Measurements from ENCODE around the gene RNF214.

The RNF214 gene

GRCh38 chr11:117199916-117200812, 32.3 kb upstream of the RNF214 start:
- Histone ChIP-seq H3K27ac (ENCODE audit: low read depth, low read length) (no peak overlapping the region), H3K9me2 (replicated peaks; ENCODE audit: control insufficient read depth, low read length) (no peaks in the 10 kb centered on the region), H3K4me2 (ENCODE audit: low read length) (no peak overlapping the region), H4K20me1 (ENCODE audit: control insufficient read depth, insufficient read depth, low read depth, low read length) (no peaks in the 10 kb centered on the region), H3K9me3 (ENCODE audit: control insufficient read depth, insufficient read depth, low read length) (no peaks in the 10 kb centered on the region), H3K36me3 (ENCODE audit: control insufficient read depth, low read length) (peaks cover 2% of the 10 kb centered on the region; the same call in 1 of the 2 replicates), H3K27me3 (ENCODE audit: control insufficient read depth, low read length) (no peaks in the 10 kb centered on the region), H3K79me2 (ENCODE audit: control insufficient read depth, low read length) (no peaks in the 10 kb centered on the region), H3K4me3 (ENCODE audit: low read length) (no peak overlapping the region), H3F3A (ENCODE audit: control insufficient read depth, insufficient read depth) (no peaks in the 10 kb centered on the region), H3K4me1 (ENCODE audit: control insufficient read depth, low read length) (no peaks in the 10 kb centered on the region)
- TF ChIP-seq EZH2phosphoT487 (IDR thresholded peaks at IDR 0.05; ENCODE audit: borderline replicate concordance, low read length) (no peak), CTCF (IDR thresholded peaks at IDR 0.05; ENCODE audit: low read depth, low read length, poor library complexity, severe bottlenecking) (no peak)

- H3K27me3 ChIP-seq (ENCODE audit: control insufficient read depth, low read length): no peaks in the 10 kb centered on the region
- no peaks in the 10 kb centered on the region for H4K20me1 ChIP-seq (ENCODE audit: control insufficient read depth, insufficient read depth, low read depth, low read length)
- H3F3A ChIP-seq (ENCODE audit: control insufficient read depth, insufficient read depth): no peaks in the 10 kb centered on the region
- H3K4me1 ChIP-seq (ENCODE audit: control insufficient read depth, low read length): no peaks in the 10 kb centered on the region
- no peaks in the 10 kb centered on the region for H3K79me2 ChIP-seq (ENCODE audit: control insufficient read depth, low read length)
- TF ChIP-seq CTCF (IDR thresholded peaks at IDR 0.05; ENCODE audit: low read depth, low read length, poor library complexity, severe bottlenecking): no peak
- TF ChIP-seq EZH2phosphoT487 (IDR thresholded peaks at IDR 0.05; ENCODE audit: borderline replicate concordance, low read length): no peak
- no peak overlapping the region for H3K27ac ChIP-seq (ENCODE audit: low read depth, low read length)
- H3K9me3 ChIP-seq (ENCODE audit: control insufficient read depth, insufficient read depth, low read length): no peaks in the 10 kb centered on the region
- H3K36me3 ChIP-seq (ENCODE audit: control insufficient read depth, low read length): peaks cover 4% of the 10 kb centered on the region; the same call in 1 of the 2 replicates
- no peaks in the 10 kb centered on the region for H3K9me2 ChIP-seq (replicated peaks; ENCODE audit: control insufficient read depth, low read length)
- H3K4me3 ChIP-seq (ENCODE audit: low read length): no peak overlapping the region
- no peak overlapping the region for H3K4me2 ChIP-seq (ENCODE audit: low read length)
These were observed 31.4 kb upstream of the RNF214 start for GRCh38 chr11:117200813-117201657.

- H3F3A ChIP-seq (ENCODE audit: control insufficient read depth, insufficient read depth): no peaks in the 10 kb centered on the region
- no peaks in the 10 kb centered on the region for H3K9me3 ChIP-seq (ENCODE audit: control insufficient read depth, insufficient read depth, low read length)
- no peaks in the 10 kb centered on the region for H3K27me3 ChIP-seq (ENCODE audit: control insufficient read depth, low read length)
- peaks cover 4% of the 10 kb centered on the region; the same call in 1 of the 2 replicates for H3K36me3 ChIP-seq (ENCODE audit: control insufficient read depth, low read length)
- H3K79me2 ChIP-seq (ENCODE audit: control insufficient read depth, low read length): no peaks in the 10 kb centered on the region
- TF ChIP-seq EZH2phosphoT487 (IDR thresholded peaks at IDR 0.05; ENCODE audit: borderline replicate concordance, low read length) (no peak), CTCF (IDR thresholded peaks at IDR 0.05; ENCODE audit: low read depth, low read length, poor library complexity, severe bottlenecking) (no peak)
- no peak overlapping the region for H3K4me3 ChIP-seq (ENCODE audit: low read length)
- H4K20me1 ChIP-seq (ENCODE audit: control insufficient read depth, insufficient read depth, low read depth, low read length): no peaks in the 10 kb centered on the region
- H3K27ac ChIP-seq (ENCODE audit: low read depth, low read length): no peak overlapping the region
- H3K9me2 ChIP-seq (replicated peaks; ENCODE audit: control insufficient read depth, low read length): no peaks in the 10 kb centered on the region
- H3K4me2 ChIP-seq (ENCODE audit: low read length): no peak overlapping the region
- no peaks in the 10 kb centered on the region for H3K4me1 ChIP-seq (ENCODE audit: control insufficient read depth, low read length)
These were observed 30.7 kb upstream of the RNF214 start for GRCh38 chr11:117201658-117202305.
